ENCODE results near the gene ZC3H13. TPM values are rescaled to one million over a fixed set of nuclear protein-coding genes. Genes with fewer than 3 reads are reported as not detected.
A peak's percentile ranks its signal among the peaks of the same experiment; 100 is the strongest.

ZC3H13 gene, protein sequence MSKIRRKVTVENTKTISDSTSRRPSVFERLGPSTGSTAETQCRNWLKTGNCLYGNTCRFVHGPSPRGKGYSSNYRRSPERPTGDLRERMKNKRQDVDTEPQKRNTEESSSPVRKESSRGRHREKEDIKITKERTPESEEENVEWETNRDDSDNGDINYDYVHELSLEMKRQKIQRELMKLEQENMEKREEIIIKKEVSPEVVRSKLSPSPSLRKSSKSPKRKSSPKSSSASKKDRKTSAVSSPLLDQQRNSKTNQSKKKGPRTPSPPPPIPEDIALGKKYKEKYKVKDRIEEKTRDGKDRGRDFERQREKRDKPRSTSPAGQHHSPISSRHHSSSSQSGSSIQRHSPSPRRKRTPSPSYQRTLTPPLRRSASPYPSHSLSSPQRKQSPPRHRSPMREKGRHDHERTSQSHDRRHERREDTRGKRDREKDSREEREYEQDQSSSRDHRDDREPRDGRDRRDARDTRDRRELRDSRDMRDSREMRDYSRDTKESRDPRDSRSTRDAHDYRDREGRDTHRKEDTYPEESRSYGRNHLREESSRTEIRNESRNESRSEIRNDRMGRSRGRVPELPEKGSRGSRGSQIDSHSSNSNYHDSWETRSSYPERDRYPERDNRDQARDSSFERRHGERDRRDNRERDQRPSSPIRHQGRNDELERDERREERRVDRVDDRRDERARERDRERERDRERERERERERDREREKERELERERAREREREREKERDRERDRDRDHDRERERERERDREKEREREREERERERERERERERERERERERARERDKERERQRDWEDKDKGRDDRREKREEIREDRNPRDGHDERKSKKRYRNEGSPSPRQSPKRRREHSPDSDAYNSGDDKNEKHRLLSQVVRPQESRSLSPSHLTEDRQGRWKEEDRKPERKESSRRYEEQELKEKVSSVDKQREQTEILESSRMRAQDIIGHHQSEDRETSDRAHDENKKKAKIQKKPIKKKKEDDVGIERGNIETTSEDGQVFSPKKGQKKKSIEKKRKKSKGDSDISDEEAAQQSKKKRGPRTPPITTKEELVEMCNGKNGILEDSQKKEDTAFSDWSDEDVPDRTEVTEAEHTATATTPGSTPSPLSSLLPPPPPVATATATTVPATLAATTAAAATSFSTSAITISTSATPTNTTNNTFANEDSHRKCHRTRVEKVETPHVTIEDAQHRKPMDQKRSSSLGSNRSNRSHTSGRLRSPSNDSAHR (N-terminal part only)
- total RNA-seq (2022) (33.9 and 39.0 TPM in 2 replicates), Bru-seq, nascent RNA (percentile 91 among the genes with signal in this experiment), BruChase-seq, experiment 1, labeled RNA remaining after a 6-hour chase (percentile 84 among the genes with signal in this experiment), BruChase-seq, experiment 2, labeled RNA remaining after a 2-hour chase (percentile 87 among the genes with signal in this experiment)
- long read RNA-seq, partial matches to known transcripts, result 18 of 55 reads
- long read RNA-seq, other reads (novel, unspliced or antisense), result 37 of 55 reads

GRCh38 chr13:46052319-46053161 lies at the start of gene ZC3H13:
Gene ZC3H13, minus strand, starts transcription at chr13:46052746. Its CDS starts 7,239 bp downstream, at chr13:46045507.
- peak; percentile 20 for TF ChIP-seq CTCF (IDR thresholded peaks at IDR 0.05; ENCODE audit: unreplicated experiment)
- peak; percentile 97 for DNase-seq (ENCODE audit: unreplicated experiment)
- intact Hi-C loops (cut with micrococcal nuclease), result loop anchor here (1.0 kb wide), 1 partner anchor 74 kb away; no protein-coding TSS in a partner anchor
- ChIA-PET POLR2A (interaction anchor here (0.7 to 2.9 kb wide), 24 partner anchors 8 to 543 kb away, joined by 3 to 17 read pairs (median 4); no protein-coding TSS in a partner anchor), CTCF (interaction anchor here (0.7 to 1.0 kb wide), 5 partner anchors 9 to 576 kb away, joined by 3 to 5 read pairs (median 3); no protein-coding TSS in a partner anchor)
- Mint-ChIP-seq H3K36me3 (ENCODE audit: insufficient read depth, unreplicated experiment) (no peaks in the 10 kb centered on the region), H3K27me3 (ENCODE audit: insufficient read depth, unreplicated experiment) (no peaks in the 10 kb centered on the region), H3K4me1 (ENCODE audit: insufficient read depth, unreplicated experiment) (peaks cover 20% of the 10 kb centered on the region), H3K9me3 (ENCODE audit: unreplicated experiment) (no peaks in the 10 kb centered on the region), H3K27ac (ENCODE audit: low read depth, unreplicated experiment) (peak within 1 kb of the TSS; percentile 99), H3K4me3 (ENCODE audit: unreplicated experiment) (peak within 1 kb of the TSS; percentile 92)
- no TSS peak for BruUV-seq (replicated peaks)

DNA sequence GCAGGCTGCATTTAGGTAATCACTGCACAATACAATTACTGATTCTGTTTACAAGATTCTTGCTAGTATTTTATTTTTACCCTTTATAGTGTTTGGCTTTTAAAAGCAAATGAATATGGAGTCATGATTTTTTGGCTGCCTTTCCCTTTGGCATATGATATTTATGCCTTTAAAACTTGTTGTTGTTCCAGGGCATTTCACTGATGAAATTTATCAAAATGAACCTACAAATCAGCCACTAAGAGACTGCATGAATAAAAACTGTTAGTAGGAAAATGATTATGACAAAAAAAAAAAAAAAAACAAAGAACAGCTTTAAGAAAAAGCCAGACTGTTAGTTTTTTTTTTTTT lies 49.7 kb upstream of the ZC3H13 start:
- no peaks in the 10 kb centered on the region for H3K27me3 Mint-ChIP-seq (ENCODE audit: insufficient read depth, unreplicated experiment)
- H3K4me3 Mint-ChIP-seq (ENCODE audit: unreplicated experiment), result no peak overlapping the region
- TF ChIP-seq CTCF (IDR thresholded peaks at IDR 0.05; ENCODE audit: unreplicated experiment), result no peak
- no peaks in the 10 kb centered on the region for H3K9me3 Mint-ChIP-seq (ENCODE audit: unreplicated experiment)
- CTCF ChIA-PET, result interaction anchor here (0.6 to 1.4 kb wide), 3 partner anchors 23 to 793 kb away, joined by 3 to 6 read pairs (median 5); no protein-coding TSS in a partner anchor
- POLR2A ChIA-PET, result no interaction called here
- no TSS peak for BruUV-seq (replicated peaks)
- H3K4me1 Mint-ChIP-seq (ENCODE audit: insufficient read depth, unreplicated experiment), result peaks cover 9% of the 10 kb centered on the region
- no peaks in the 10 kb centered on the region for H3K36me3 Mint-ChIP-seq (ENCODE audit: insufficient read depth, unreplicated experiment)
- no peak for DNase-seq (ENCODE audit: unreplicated experiment)
- H3K27ac Mint-ChIP-seq (ENCODE audit: low read depth, unreplicated experiment), result no peak overlapping the region
- intact Hi-C loops (cut with micrococcal nuclease), result no loop called here

DNA sequence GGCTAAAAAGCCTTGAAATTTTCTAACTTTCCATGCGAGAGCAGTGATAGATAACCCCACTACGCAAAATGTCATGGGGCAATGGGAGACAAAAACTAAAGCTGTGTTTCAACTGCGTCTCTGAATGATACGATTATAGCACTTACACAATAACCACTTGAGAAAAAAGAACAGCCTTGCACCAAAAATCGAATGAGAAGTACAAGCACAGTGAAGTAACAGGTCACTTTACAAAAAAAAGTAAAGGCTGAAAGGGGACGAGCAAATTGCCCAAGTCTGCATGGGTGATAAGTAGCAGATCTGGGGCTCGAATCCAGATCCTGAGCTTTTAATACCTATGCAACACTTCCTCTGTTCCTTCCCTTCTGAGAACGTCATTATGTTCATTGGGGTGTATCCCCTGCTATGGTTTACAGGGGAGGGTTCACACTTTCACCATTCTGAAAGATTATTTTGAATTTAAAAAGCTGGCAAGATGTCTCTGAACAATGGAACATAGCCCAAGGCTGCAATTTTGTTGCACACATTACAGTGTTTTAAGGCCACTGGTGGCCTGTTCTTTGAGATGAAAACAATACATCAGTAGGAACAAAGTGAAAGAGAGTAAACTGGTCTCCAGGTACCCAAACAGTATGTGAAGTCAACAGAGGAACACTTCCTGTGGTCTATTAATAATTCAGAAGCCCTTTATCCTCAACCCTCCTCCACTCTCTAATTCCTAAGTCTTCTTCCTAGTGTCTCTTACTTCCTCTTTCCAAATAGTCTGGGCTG lies 49.1 kb upstream of the ZC3H13 start:
- TF ChIP-seq CTCF (IDR thresholded peaks at IDR 0.05; ENCODE audit: unreplicated experiment), result no peak
- no peak for DNase-seq (ENCODE audit: unreplicated experiment)
- Mint-ChIP-seq H3K27me3 (ENCODE audit: insufficient read depth, unreplicated experiment) (no peaks in the 10 kb centered on the region), H3K4me3 (ENCODE audit: unreplicated experiment) (no peak overlapping the region), H3K9me3 (ENCODE audit: unreplicated experiment) (no peaks in the 10 kb centered on the region), H3K36me3 (ENCODE audit: insufficient read depth, unreplicated experiment) (no peaks in the 10 kb centered on the region), H3K4me1 (ENCODE audit: insufficient read depth, unreplicated experiment) (peaks cover 10% of the 10 kb centered on the region), H3K27ac (ENCODE audit: low read depth, unreplicated experiment) (no peak overlapping the region)
- intact Hi-C loops (cut with micrococcal nuclease), result no loop called here
- CTCF ChIA-PET, result interaction anchor here (0.7 to 1.4 kb wide), 2 partner anchors 24 to 510 kb away, joined by 3 read pairs; no protein-coding TSS in a partner anchor
- POLR2A ChIA-PET, result interaction anchor here (0.6 kb wide), 1 partner anchor 21 kb away, joined by 3 read pairs; no protein-coding TSS in a partner anchor
- no TSS peak for BruUV-seq (replicated peaks)

All from MCF 10A (cell line).